ENCODE measurements around the gene TP53BP2.
"Not testable (repeated sequence)": the region's sequence is repeated elsewhere in the genome, so short reads cannot be mapped to it uniquely, and the experiment has no call there.

Gene TP53BP2

GRCh38 chr1:223845810-223846682, at the start of gene TP53BP2:
TP53BP2 (minus strand) TSS chr1:223845947; CDS start chr1:223845680, 267 bp downstream.
- peak; percentile 94 for DNase-seq

GRCh38 chr1:223890494-223890893, 44.7 kb upstream of the TP53BP2 start:
- not testable (repeated sequence) for DNase-seq

- not testable (repeated sequence) for DNase-seq
Measured at GRCh38 chr1:223889319-223889718, 43.6 kb upstream of the TP53BP2 start.

GRCh38 chr1:223887747-223888418, 42.1 kb upstream of the TP53BP2 start:
- DNase-seq: no peak

- DNase-seq: no peak
Measured at GRCh38 chr1:223886516-223886921, 40.8 kb upstream of the TP53BP2 start.

GRCh38 chr1:223885614-223886013, 39.9 kb upstream of the TP53BP2 start:
- no peak for DNase-seq

- no peak for DNase-seq
Measured at GRCh38 chr1:223878598-223879325, 33.0 kb upstream of the TP53BP2 start.

- no peak for DNase-seq
Measured at GRCh38 chr1:223877804-223878203, 32.1 kb upstream of the TP53BP2 start.

- no peak for DNase-seq
Measured at GRCh38 chr1:223876590-223876989, 30.8 kb upstream of the TP53BP2 start.

- DNase-seq: peak; percentile 67
Measured at GRCh38 chr1:223873044-223873443, 27.3 kb upstream of the TP53BP2 start.

- no peak for DNase-seq
Measured at GRCh38 chr1:223872308-223872901, 26.7 kb upstream of the TP53BP2 start.

- peak; percentile 98 for DNase-seq
Measured at GRCh38 chr1:223870617-223871574, 25.1 kb upstream of the TP53BP2 start.

- not testable (repeated sequence) for DNase-seq
Measured at GRCh38 chr1:223864599-223865368, 19.0 kb upstream of the TP53BP2 start.

- no peak for DNase-seq
Measured at GRCh38 chr1:223864084-223864483, 18.3 kb upstream of the TP53BP2 start.

GRCh38 chr1:223861904-223862303, 16.2 kb upstream of the TP53BP2 start:
- no peak for DNase-seq

GRCh38 chr1:223860051-223860622, 14.4 kb upstream of the TP53BP2 start:
- DNase-seq: no peak

- peak; percentile 58 for DNase-seq
Measured at GRCh38 chr1:223859058-223859457, 13.3 kb upstream of the TP53BP2 start.

GRCh38 chr1:223856386-223856785, 10.6 kb upstream of the TP53BP2 start:
- DNase-seq: no peak

GRCh38 chr1:223853748-223854147, 8.0 kb upstream of the TP53BP2 start:
- DNase-seq: no peak

GRCh38 chr1:223853275-223853674, 7.5 kb upstream of the TP53BP2 start:
- no peak for DNase-seq

GRCh38 chr1:223852337-223852736, 6.6 kb upstream of the TP53BP2 start:
- DNase-seq: no peak

Data from hematopoietic multipotent progenitor cell treated with erythropoietin and hydrocortisone succinate and interleukin-3 and kit ligand, for 4 days (in vitro differentiated cells).